ENCODE results near the gene CACNB2.

GRCh38 chr10:18151356-18151890, 11.2 kb downstream of the CACNB2 start:
- no peak for TF ChIP-seq CTCF (IDR thresholded peaks at IDR 0.05)
- no peak for TF ChIP-seq POLR2AphosphoS5 (IDR thresholded peaks at IDR 0.05)

All from gastroesophageal sphincter (tissue), 3 donors.